NB4 (cell line): ENCODE data around the gene SEMA3F.

ENCODE experiments used
- DNase-seq: peaks from one replicate; pipeline ENCODE4 v3.0.0; 2010; ENCODE audit warnings: low read depth
- H3K4me3 ChIP-seq: one replicate; pipeline ENCODE4 v1.5.1; 2011; ENCODE audit warnings: mild to moderate bottlenecking, low read depth, low read length, moderate library complexity
- MYC ChIP-seq: IDR thresholded peaks from 2 replicates; pipeline ENCODE4 v1.6.1; 2011; ENCODE audit warnings: low read depth, low read length
- POLR2A ChIP-seq: IDR thresholded peaks from 2 replicates; pipeline ENCODE4 v1.6.1; 2011; ENCODE audit warnings: mild to moderate bottlenecking; ENCODE audit not compliant: insufficient read length; ENCODE audit errors: extremely low read depth
- TF ChIP-seq, protein P1 (sequence below): IDR thresholded peaks from 2 replicates; pipeline ENCODE4 v1.6.1; 2011; ENCODE audit warnings: low read depth, low read length
- TF ChIP-seq, protein P2 (sequence below): IDR thresholded peaks from one replicate; pipeline ENCODE4 v1.5.1; 2012; ENCODE audit warnings: low read depth, low read length

The SEMA3F gene

DNA sequence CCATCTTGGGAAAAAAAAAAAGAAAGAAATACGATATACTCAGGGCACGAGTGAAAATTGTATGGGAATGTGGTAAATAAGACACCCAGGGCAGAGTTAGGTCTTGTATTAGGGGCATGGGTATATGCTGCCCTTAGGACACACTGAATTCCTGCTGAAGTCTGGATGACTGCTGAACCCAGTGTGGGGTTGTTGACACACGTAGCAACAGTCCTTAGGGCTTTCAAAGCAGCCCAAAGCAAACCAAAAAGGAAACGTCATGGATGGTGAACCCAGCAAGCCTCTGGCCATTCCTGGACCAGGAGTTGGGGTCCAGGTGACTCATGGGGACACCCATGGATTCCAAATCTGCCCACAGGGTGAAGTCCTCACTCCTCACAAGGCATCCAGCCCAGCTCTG is 27.1 kb upstream of the SEMA3F start:
- TF ChIP-seq, protein P1, sequence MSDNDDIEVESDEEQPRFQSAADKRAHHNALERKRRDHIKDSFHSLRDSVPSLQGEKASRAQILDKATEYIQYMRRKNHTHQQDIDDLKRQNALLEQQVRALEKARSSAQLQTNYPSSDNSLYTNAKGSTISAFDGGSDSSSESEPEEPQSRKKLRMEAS = no peak
- no peak for TF ChIP-seq POLR2A
- TF ChIP-seq, protein P2, sequence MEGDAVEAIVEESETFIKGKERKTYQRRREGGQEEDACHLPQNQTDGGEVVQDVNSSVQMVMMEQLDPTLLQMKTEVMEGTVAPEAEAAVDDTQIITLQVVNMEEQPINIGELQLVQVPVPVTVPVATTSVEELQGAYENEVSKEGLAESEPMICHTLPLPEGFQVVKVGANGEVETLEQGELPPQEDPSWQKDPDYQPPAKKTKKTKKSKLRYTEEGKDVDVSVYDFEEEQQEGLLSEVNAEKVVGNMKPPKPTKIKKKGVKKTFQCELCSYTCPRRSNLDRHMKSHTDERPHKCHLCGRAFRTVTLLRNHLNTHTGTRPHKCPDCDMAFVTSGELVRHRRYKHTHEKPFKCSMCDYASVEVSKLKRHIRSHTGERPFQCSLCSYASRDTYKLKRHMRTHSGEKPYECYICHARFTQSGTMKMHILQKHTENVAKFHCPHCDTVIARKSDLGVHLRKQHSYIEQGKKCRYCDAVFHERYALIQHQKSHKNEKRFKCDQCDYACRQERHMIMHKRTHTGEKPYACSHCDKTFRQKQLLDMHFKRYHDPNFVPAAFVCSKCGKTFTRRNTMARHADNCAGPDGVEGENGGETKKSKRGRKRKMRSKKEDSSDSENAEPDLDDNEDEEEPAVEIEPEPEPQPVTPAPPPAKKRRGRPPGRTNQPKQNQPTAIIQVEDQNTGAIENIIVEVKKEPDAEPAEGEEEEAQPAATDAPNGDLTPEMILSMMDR = no peak
- no peak overlapping the region for H3K4me3 ChIP-seq
- no peak for DNase-seq

DNA sequence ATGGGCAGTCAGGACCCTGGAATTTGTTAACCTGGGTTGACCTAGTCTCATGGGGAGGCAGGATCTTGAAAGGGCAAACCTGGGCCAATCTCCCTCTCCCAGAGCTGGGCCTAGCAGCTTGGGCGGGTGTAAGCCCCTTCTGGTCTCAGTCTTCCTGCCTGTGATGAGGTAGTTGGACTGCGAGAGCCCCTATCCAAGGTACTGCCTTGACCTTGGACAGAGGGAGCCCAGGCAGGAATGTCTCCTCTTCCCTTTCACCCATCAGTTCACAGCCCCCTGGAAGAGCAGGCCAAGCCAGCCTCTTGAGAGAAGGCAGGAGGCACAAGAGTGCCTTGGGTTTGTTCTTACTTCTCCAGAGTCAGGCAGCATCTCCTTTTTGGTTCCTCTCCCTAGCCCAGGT is 24.7 kb upstream of the SEMA3F start:
- no peak for DNase-seq
- no peak overlapping the region for H3K4me3 ChIP-seq
- TF ChIP-seq POLR2A (no peak), MYC (no peak)
- TF ChIP-seq, protein P2 = no peak
- TF ChIP-seq, protein P1 = no peak

DNA sequence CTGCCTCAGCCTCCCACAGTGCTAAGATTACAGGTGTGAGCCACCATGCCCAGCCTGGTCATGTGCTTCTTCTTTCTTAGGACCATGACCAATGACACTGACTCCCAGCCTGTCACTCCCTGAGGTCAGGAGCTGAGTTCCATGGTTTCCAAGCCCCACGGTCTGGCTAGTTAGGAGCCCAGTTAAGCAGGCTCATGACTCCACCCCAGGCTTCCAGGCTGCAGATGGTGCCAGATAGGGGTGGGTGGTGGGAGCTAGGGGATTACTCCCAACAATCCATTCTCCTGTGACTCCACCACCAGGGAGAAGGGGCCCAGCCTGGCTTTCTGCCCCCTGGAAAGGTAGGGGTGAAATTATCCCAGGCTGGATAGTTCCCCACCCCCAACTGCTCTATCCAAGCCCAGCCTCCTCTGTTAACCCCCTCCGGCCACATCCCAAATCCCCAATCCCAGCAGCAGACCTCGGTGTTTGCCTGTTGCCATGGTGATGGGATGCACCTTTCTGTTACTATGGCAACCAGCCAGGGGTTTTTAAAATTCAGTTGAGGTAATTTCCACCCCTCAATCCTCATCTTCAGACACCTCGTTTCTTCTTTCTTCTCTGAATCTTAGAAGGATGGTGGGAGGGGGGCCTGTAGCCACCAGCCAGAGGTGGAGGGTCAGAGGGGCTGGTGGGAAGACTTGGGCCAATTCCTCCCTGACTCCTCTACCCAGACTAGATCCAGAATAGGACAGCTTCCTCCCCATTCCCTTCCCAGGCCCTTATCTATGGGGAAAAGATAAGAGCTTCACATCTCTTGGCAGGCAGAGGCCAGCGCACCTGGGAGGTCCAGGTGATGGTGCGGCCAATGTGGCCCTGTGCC is 22.5 kb upstream of the SEMA3F start:
- TF ChIP-seq, protein P1 = no peak
- TF ChIP-seq, protein P2 = no peak
- TF ChIP-seq MYC (no peak), POLR2A (no peak)
- H3K4me3 ChIP-seq = no peak overlapping the region
- DNase-seq = no peak

DNA sequence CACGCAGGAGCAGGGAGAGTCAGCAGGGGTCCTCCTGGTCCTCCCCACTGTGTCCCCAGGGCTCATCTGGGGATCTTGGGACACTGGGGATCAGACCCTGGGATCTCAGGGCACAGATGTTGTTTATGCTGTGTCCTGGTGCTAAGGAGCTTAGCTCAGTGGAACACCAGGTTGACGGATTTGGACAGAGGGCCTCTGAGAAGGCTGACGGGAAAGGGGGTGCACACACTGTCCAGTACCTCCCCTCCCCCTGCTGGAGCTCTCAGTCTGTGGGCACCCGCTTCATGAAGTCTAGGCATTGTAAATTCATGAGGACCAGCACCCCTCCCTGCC is 21.9 kb upstream of the SEMA3F start:
- H3K4me3 ChIP-seq = no peak overlapping the region

DNA sequence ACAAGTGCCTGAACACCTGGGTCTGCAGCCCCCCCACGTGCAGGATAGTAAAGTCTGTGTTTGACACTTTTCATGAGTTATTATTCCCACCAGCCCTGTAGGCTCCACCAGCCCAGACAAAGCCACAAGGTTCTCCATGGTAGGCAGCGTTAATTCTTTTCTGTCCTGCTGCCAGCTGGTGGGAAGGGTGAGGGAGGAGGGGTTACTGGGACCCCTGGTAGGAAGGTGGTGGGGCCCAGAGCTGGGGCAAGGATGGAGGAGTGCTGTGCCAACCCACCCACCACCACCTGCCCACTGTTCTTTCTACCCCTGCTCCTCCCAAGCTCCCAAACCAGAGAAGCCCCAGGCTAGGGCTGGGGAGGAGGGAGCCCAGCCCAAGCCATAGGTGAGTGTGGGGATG is 20.8 kb upstream of the SEMA3F start:
- TF ChIP-seq POLR2A (no peak), MYC (no peak)
- TF ChIP-seq, protein P2 = no peak
- TF ChIP-seq, protein P1 = no peak
- DNase-seq = no peak
- H3K4me3 ChIP-seq = no peak overlapping the region

More for the DNA sequence above, 21.9 kb upstream of the SEMA3F start:
- no peak for DNase-seq
- TF ChIP-seq, protein P2 = no peak
- TF ChIP-seq POLR2A (no peak), MYC (no peak)
- TF ChIP-seq, protein P1 = no peak
